ENCODE data around the gene HLA-DMA.
A peak's percentile ranks its signal among the peaks of the same experiment; 100 is the strongest.

Gene HLA-DMA

DNA sequence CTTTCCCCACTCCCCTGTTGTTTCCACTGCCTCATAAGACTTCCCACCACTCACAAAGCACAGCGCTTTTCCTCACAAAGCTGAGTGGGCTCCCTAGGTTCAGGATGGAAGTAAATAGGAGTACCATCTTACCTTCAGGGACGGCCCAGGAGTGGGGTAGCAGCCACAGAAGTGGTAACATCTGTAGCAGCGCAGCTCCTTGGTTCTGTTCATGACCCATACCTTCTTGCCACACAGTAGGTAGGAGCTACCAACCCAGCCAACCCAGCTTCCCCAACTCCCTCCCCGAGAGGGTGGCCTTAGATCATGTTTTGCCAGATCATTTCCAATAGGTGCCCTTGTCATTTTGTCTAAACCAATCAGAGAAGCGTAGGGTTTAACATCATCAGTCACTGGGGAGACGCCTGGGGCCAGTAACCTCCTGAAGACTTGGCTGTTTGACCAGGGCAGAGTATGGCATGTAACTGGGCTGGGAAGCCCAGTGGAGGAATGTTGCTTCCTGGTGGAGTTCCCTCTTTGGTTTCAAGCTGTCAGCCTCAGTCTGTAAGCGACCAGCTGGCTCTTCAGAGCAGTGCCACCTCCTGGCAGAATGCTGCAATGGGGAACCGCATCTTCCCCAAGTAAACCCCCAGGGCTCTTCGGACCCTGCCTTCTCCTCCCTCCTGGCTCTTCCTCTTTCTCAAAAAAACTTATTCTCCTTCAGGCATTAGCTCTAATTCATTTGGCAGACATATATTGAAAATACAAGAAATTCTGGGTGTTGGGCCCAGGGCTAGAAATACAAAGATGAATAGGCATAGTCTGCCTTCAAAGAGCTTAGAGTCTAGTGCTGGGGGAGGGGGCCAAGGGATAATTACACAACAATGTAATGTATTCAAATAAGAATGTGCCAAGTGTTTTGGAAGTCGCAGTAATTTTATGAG, at the start of gene HLA-DMA:
TSS of gene HLA-DMA (minus strand) at position 281 of the 923 bp plus-strand sequence. CDS start at position 220, 61 bp downstream.
- peak; percentile 95 for DNase-seq (ENCODE audit: low spot score)

DNA sequence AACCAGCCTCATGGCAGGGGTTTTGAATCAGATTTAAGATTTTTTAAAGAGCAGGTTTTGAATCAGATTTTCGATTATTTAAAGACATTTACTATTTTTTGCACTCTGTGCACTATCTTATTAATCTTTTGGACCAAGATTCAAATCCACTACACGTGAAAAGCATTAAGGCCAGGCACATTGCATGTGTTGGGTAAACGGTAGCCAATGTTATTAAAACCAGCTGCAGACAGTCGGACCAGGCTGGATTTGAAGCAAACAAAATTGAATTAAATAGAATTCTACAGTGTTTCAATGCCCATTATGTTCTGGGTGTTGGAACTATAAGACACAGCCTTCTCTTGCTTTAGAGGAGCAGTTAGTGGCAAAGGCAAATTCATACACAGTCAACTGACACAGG, 48.8 kb upstream of the HLA-DMA start:
- no peak for DNase-seq (ENCODE audit: low spot score)

DNA sequence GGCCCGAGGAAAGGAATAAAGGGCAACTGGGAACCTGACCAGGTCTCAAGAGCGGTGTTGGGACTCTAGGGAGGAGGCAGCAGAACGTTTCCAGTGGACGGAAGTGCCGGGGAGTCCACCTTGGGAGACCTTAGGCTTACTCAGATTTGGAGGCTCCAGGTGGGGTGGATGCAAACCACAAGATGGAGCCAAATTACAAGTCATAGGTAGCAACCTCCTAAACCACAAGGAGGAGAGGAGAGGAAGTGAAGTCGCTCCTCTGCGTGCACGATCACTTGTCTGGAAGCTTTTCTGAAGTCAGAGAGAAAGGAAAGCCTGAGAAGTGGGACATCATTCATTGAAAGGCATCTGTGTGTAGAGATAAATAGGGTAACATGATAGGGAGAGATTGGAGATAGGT, 47.2 kb upstream of the HLA-DMA start:
- no peak for DNase-seq (ENCODE audit: low spot score)

DNA sequence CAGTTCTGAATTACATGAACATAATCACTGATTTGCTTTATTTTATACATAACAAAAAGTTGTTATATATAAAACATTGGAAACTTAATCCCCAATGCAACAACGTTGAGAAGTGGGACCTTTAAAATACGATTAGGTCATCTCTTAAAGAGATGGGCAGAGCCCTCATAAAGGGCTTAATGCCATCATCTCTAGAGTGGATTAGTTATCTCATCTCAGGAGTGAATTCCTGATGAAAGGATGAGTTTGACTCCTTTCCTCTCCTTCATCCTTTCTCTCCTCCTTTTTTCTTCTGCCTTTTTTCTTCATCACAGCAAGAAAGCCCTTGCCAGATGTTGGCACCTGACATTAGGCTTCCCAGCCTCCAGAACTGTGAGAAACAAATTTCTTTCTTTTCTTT, 42.6 kb upstream of the HLA-DMA start:
- DNase-seq (ENCODE audit: low spot score), result no peak

DNA sequence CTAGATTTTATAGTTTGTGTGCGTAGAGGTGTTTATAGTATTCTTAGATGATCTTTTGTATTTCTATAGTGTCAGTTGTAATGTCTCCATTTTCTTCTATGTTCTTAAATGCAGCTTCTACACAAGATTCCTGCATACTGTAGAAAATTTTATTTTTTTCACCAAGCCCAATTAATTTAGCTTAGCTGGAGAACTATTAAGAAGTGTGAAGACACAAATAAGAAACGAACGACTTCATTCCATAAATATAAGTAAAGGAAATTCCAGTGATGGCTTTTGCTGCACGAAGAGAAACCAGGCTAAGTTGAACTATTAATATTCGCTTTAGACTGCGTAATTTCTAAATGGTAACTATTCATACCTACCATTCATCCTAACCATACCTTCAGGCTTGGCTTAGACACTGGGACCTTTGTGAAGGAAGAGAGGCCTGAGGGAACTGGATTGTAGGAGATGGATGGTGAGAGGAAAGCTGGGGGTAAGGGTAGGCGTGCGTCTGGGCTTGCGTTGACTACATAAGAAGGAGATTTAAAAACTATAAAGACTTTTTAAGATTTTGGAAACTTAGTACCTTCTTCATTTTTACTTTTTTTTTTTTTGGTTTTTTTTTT, 40.6 kb upstream of the HLA-DMA start:
- no peak for DNase-seq (ENCODE audit: low spot score)

DNA sequence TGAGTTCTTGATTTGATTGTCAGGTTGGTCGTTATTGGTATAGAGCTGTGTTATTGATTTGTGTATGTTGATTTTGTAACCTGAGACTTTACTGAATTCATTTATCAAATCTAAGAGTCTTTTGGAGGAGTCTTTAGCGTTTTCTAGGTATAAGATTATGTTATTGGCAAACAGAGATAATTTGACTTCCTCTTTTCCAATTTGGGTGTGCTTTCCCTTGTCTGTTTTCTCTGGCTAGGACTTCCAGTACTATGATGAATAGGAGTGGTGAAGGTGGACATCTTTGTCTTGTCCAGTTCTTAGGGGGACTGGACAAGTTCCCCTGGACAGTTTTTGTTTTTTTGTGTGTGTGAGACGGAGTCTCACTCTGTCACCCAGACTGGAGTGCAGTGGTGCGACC, 39.1 kb upstream of the HLA-DMA start:
- no peak for DNase-seq (ENCODE audit: low spot score)

DNA sequence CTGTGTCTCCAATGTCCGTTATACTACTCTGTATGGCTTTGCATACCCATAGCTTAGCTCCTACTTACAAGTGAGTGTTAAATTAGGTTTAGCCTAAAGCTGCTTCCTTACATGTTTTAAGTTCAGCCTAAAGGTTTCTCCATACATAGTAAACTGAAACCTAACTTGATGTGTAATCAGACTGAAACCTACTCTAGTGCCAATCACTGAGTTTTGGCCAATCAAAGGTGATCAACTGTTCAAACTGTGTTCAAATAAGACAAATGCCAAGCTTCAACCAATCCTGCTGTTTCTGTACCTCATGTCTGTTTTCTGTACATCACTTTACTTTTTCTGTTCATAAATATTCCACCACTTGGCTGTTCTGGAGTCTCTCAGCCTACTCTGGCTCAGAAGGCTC, 36.5 kb upstream of the HLA-DMA start:
- no peak for DNase-seq (ENCODE audit: low spot score)

DNA sequence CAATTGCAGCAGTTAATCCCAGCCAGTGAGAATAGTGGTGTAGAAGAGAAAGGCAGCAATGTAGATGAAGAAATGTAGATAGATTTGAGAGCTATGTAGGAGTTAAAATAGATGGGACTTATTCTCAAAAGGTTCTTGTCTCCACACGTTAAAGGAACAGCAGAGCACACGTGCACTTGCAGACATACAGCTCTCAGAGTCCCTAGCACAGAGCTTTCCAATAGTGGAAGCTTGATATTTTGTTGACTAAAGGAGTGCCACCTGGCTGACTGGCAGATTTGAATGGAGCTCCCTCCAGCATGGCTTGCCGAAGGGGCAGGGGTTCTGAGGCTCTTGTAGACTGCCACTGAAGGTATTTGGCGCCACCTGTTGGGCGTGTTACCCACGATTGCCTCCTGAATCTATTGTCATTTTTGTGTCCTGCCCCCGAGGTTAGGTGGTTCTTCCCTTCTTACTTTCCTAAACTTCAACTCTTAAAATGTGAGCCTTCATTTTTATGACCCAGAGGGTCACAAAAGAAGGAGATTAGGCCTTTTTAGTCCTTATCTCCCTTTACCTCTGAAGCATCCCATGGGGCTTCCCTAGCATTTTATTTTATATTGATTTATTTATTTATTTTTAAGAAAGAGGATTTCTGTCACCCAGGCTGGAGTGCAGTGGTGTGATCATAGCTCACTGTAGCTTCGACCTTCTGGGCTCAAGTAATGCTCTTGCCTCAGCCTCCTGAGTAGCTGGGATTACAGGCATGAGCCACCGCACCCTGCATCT, 31.9 kb upstream of the HLA-DMA start:
- peak; percentile 91 for DNase-seq (ENCODE audit: low spot score)

DNA sequence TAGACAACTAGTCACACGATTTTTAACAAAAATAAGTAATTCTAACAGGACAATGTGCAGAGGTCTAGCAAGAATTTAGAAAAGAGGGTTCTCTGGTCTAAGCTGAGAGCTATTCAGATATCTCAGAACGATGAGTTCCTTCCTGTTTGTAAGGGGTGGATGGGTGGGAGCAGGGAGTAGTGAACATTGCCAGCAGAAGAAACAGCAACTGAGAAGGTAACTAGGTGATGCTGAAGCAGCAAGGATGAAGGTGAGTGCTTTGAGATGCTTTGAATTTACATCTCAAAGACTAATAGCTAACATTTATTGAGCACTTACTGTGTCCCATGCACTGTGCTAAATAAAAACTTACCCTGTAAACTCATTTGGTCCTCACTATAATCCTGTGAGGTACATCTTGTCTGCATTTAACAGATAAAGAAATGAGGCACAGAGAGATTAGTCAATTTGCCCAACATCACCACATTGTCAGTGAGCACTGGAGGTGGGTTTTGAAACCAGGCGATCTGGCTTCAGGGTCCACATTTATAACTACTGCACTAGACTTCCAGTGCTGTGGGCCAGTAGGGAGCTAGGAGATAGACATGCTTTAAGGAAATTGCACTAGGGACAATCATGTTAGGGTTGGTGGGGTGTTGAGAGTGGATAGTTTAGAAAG, 31.2 kb upstream of the HLA-DMA start:
- DNase-seq (ENCODE audit: low spot score), result no peak

DNA sequence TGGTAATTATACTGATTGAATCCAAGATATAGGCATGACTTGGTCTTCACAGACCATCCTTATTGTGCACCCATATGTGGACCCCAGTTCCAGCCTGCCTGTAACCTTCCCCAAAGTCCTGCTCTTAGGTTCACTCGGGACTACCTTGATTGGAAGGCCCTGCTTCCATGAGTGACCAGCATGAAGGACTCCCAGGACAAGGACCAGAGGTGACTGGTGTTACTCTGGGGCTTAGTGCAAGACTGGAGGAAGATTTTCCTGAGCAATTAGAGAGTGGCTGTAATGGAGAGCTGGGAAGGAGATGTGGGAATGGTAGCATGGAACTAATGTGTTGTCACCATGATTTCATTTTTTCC, 30.6 kb upstream of the HLA-DMA start:
- DNase-seq (ENCODE audit: low spot score), result no peak

DNA sequence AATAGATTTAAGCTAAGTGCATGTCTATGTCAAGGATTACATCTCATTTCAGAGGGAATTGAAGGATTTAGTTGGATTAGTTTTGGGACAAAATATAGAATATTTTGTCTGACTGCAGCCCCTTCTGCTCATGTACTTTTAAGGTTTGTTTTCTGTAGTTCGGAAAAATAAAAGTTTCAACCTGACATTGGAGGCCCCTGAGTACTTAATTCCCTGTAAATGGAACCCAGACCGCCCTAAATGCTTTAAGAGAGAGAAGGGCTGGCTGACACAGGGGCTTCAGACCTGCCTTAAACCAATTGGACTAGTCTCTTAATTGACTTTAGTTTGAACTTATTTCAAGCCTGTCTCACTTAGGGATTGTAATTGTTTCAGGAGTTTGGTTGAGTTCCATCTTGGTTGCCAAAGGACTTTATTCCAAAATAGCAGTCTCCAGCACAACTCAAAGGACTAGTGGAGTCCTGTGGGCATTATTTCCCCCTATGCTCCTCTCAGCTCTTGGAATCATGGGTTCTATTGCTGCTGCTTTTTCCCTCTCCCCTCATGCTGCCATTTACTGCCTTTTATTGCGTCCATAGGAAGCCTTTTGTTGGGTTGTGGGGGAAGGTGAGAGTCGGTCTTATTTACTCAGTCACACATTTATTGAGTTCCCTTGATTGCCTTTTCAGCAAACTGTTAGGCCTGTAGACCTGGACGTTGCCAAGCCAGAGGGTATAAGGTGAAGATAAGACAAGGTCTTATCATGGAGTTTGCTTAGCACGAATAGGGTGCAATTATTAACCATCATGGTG, 30.0 kb upstream of the HLA-DMA start:
- no peak for DNase-seq (ENCODE audit: low spot score)

DNA sequence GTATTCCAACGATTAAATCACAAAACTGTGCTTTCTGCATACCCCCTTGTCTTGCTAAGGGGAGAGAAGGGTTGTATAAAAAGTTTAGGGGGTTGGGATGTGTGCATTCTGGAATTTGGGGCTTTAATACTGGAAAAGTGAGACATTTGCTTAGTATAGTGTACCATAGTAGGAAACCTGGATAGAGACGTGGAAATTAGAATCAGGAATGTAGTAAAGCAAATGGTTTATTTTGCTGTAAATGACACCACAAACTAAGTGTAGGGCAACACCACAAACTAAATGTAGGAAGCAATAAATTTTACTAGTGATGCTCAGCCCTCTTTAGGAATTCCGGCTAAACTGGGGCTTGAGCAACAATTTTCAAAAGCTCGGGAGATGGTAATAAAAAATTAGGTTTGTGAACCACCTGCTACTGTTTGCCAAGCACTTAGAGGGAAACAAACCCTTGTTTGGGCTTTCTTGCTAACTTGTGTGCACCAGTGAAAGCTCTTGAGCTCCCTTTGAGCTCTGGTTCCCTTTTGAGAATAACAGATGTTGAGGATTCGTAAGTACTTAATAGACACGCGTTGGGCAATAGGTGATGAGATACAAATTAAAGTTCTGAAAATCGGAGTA, 29.3 kb upstream of the HLA-DMA start:
- DNase-seq (ENCODE audit: low spot score), result no peak

DNA sequence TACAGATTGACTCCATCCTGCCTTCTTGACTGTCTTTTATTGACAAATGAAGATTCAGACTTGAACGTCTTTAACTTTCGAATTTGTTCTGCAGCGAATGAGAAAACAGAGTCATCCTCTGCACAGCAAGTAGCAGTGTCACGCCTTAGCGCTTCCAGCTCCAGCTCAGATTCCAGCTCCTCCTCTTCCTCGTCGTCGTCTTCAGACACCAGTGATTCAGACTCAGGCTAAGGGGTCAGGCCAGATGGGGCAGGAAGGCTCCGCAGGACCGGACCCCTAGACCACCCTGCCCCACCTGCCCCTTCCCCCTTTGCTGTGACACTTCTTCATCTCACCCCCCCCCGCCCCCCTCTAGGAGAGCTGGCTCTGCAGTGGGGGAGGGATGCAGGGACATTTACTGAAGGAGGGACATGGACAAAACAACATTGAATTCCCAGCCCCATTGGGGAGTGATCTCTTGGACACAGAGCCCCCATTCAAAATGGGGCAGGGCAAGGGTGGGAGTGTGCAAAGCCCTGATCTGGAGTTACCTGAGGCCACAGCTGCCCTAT, 27.7 kb upstream of the HLA-DMA start:
- DNase-seq (ENCODE audit: low spot score), result no peak

DNA sequence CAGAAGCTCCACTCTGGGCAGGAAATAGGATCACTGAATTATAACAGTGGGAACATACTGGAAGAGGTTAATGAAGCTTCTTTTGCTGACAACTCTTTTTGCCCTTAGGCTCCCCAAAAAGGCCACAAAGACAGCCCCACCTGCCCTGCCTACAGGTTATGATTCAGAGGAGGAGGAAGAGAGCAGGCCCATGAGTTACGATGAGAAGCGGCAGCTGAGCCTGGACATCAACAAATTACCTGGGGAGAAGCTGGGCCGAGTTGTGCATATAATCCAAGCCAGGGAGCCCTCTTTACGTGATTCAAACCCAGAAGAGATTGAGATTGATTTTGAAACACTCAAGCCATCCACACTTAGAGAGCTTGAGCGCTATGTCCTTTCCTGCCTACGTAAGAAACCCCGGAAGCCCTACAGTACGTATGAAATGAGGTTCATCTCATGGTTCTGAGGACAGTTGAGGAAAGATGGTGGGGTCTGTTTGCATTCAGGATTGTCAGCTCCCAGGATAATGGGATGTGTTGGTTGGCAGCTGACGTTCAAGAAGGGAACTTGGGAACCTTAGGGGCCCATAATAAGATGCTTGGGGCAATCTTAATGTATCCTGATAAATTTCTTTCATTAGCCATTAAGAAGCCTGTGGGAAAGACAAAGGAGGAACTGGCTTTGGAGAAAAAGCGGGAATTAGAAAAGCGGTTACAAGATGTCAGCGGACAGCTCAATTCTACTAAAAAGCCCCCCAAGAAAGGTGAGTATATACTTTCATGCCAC, 27.0 kb upstream of the HLA-DMA start:
- DNase-seq (ENCODE audit: low spot score), result no peak

DNA sequence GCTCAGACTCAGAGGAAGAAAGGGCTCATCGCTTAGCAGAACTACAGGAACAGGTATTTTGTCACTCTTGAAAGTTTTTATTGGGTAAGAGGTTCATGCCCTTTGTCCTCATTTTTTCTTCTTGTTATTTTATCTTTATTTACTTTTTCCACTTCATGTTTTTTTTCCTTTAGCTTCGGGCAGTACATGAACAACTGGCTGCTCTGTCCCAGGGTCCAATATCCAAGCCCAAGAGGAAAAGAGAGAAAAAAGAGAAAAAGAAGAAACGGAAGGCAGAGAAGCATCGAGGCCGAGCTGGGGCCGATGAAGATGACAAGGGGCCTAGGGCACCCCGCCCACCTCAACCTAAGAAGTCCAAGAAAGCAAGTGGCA, 25.0 kb upstream of the HLA-DMA start:
- DNase-seq (ENCODE audit: low spot score), result no peak

DNA sequence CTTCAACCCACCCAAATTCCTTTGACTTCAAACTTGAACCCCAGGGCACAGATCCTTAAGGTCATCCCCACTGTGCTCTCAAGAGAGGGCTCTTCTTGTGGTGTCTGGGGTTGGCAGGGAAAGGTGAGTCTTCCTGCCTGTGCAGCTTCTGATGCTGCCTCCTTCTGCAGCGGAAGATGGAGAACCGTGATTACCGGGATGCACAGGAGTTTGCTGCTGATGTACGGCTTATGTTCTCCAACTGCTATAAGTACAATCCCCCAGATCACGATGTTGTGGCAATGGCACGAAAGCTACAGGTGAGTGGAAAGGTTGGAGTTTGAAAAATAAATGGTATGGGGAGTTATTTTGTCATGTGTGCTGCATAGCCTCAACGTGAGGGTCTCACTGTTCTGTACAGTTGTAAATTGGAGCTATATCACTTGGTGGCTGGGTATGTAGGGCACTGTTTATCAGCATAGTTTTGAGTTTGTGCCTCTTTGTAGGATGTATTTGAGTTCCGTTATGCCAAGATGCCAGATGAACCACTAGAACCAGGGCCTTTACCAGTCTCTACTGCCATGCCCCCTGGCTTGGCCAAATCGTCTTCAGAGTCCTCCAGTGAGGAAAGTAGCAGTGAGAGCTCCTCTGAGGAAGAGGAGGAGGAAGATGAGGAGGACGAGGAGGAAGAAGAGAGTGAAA, 24.5 kb upstream of the HLA-DMA start:
- no peak for DNase-seq (ENCODE audit: low spot score)

DNA sequence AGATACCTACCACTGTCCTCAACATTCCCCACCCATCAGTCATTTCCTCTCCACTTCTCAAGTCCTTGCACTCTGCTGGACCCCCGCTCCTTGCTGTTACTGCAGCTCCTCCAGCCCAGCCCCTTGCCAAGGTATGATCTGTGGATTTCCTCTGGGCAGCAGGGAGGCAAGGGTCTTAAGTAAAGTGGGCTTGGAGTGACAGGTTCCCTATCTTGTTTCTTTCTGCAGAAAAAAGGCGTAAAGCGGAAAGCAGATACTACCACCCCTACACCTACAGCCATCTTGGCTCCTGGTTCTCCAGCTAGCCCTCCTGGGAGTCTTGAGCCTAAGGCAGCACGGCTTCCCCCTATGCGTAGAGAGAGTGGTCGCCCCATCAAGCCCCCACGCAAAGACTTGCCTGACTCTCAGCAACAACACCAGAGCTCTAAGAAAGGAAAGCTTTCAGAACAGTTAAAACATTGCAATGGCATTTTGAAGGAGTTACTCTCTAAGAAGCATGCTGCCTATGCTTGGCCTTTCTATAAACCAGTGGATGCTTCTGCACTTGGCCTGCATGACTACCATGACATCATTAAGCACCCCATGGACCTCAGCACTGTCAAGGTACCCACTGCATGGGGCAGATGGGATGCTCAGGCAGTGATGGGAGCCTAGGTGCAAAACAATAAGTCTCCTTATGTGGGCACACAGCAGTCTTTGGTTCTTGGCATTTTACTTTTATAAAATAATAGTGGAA, 23.6 kb upstream of the HLA-DMA start:
- no peak for DNase-seq (ENCODE audit: low spot score)

DNA sequence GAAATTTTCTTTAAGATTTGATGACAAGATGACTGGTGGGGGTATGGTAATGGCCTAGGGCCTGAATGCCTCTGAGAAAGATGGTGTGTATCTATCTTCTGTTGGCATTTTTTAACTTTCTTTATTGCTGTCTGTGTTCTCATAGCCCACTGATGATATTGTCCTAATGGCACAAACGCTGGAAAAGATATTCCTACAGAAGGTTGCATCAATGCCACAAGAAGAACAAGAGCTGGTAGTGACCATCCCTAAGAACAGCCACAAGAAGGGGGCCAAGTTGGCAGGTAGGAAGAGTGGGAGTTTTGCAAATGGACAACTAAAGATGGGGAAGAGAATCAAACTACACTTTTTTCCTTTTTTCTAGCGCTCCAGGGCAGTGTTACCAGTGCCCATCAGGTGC, 23.0 kb upstream of the HLA-DMA start:
- DNase-seq (ENCODE audit: low spot score), result no peak

All from hematopoietic multipotent progenitor cell treated with erythropoietin and hydrocortisone succinate and interleukin-3 and kit ligand, for 17 days (in vitro differentiated cells).